ENCODE results near the gene TSC1. TPM values are rescaled to one million over a fixed set of nuclear protein-coding genes. Genes with fewer than 3 reads are reported as not detected.

The TSC1 gene
- total and polyA plus RNA-seq, 9 donors = 18.9 to 49.1 (median 40.5) TPM

DNA sequence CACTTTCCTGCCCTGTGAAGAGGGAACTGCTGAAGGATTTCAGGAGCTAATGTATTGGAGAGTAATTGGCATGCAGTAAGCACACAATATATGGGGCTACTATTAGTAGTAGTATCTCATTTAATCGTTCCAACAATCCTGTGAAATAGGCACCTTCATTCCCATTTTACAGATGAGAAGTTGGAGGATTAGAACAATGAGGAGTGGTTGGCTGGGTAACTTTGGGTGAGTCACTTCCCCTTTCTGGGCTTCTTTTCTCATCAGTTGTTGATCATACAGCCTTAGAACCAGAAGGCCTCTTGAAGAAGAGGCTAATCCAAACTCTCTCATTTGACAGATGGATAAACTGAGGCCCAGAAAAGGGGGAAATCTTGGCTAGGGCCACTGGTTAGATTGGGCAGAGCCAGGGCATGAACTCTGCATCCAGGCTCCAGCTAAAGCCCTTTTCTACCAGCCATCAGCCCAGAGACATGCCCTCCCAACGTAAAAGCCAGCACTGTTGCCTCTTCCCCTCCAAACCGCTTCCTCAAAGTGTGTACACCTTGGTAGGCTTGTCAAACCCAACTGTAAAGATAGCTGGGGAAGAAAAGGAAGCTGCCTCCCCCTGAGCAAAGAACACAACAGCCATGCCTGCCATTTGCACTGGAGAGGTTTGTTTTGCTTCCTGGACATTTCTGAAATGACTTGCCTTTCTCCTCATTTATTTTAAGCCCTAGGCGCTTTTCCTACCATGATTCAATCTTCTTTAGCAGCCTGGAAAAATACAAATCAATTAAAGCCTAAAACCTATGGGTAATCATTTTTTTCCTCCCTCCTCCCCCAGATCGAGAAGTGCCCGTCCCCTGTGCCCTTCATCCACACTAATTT lies 64.7 kb downstream of the TSC1 start:
- no peaks in the 10 kb centered on the region for H3K36me3 ChIP-seq
- 87 to 92% (median 89%) methylated on average over 6 of the region's 6 CpGs for WGBS, 3 donors
- H3K4me3 ChIP-seq = no peak overlapping the region
- TF ChIP-seq EP300 (IDR thresholded peaks at IDR 0.05) = no peak
- TF ChIP-seq POLR2A (IDR thresholded peaks at IDR 0.05) = no peak
- TF ChIP-seq, protein P1, sequence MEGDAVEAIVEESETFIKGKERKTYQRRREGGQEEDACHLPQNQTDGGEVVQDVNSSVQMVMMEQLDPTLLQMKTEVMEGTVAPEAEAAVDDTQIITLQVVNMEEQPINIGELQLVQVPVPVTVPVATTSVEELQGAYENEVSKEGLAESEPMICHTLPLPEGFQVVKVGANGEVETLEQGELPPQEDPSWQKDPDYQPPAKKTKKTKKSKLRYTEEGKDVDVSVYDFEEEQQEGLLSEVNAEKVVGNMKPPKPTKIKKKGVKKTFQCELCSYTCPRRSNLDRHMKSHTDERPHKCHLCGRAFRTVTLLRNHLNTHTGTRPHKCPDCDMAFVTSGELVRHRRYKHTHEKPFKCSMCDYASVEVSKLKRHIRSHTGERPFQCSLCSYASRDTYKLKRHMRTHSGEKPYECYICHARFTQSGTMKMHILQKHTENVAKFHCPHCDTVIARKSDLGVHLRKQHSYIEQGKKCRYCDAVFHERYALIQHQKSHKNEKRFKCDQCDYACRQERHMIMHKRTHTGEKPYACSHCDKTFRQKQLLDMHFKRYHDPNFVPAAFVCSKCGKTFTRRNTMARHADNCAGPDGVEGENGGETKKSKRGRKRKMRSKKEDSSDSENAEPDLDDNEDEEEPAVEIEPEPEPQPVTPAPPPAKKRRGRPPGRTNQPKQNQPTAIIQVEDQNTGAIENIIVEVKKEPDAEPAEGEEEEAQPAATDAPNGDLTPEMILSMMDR (IDR thresholded peaks at IDR 0.05) = no peak
- no peaks in the 10 kb centered on the region for H3K27me3 ChIP-seq
- peaks cover 4% of the 10 kb centered on the region for H3K4me1 ChIP-seq (ENCODE audit: insufficient read depth)
- no peaks in the 10 kb centered on the region for H3K9me3 ChIP-seq
- intact Hi-C loops (cut with DNase I) = no loop called here
- peak overlapping the region in 1 of 2 donors; percentile 27 for H3K27ac ChIP-seq
- DNase-seq = no peak

DNA sequence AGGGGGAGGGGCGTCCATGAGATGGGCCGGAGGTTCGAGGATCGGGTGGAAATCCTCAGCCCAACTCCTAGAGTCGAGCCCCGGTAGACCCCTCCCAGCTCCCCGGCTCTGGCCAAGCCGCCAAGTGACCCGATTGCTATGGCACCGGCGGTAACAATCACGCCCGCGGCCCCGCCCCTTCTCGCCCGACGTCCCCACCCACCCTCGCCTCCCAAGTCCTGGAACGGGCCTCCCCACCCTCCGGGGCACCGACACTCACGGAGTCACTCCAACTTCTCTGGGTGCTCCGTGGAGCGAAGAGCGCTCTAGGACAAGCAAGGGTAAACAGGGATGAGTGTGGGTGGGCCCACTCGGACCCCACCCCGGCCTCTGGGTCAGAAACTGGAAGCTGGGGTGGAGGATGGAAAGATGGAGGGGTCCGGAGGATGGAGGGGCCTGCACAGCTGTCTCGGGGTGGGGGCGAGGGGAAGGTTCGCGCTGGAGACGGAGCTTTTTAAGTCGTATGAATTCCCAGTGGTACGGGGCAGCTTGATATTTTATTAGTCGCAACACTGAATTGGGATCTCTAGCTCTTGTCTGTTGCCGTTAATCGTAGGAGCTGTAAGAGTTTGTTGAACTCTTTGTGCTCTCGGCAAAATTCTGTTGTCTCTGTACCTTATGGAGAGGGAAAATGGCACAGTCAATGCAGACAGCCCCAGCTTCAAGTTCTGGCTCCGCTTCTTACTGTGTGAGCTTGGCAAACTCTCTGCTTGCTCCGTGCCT lies 65.5 kb downstream of the TSC1 start, which contains the start of gene SPACA9:
Gene SPACA9 (plus strand): TSS at position 204 of the 762 bp plus-strand sequence. CDS start 5,050 bp downstream, outside the sequence.
- 3 to 4% (median 4%) methylated on average over 42 of the region's 42 CpGs for WGBS, 3 donors
- peak within 1 kb of the TSS; percentile 27 to 36 for H3K27ac ChIP-seq
- no peaks in the 10 kb centered on the region for H3K9me3 ChIP-seq

DNA sequence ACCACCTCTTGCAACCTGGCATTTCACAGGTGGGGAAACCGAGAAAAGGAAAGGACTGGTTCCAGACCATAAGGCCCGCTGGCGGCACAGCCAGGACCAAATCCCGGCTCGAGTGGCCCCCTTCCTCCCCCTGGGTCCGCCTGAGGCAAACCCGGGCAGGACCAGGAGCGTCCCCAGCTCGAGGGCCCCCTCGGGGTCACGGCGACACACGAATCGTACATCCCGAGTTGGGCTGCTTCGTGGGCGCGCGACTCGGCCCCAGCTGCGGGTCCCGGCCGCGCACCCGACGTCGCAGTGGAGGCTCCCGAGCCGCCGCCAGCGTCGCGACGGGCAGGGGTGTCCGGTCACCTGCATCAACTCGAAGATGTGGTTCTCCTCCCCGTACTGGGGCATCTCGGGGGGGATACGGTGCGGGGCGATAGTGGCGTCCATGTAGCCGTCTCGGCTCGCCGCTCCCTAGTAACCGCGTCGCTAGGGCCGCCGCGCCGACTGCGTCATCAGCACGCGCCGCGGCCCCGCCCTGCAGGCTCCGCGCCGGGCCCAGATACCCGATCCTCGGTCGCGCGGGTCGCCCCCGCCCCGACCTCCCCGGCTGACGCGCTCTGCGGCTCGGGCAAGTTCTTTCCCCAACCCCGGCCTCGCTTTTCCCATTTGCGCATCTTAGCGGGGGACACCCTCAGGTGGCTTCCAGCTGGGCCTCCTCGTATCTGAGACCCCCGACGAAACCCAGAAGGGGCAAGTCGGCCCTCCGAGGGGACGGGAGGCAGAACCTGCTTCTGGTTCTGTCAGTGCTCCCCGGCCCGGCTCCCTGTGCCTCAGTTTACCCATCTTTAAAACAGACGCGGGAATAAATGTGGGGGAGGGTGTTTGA lies 66.4 kb downstream of the TSC1 start, which contains the start of gene AK8:
Gene AK8 (minus strand): TSS at position 461 of the 871 bp plus-strand sequence. CDS start 29 bp downstream, at position 432.
- Histone ChIP-seq H3K9me3 (no peaks in the 10 kb centered on the region), H3K4me3 (peak within 1 kb of the TSS; percentile 78), H3K27ac (peak within 1 kb of the TSS; percentile 27 to 36), H3K36me3 (no peaks in the 10 kb centered on the region), H3K4me1 (ENCODE audit: insufficient read depth) (peaks cover 4% of the 10 kb centered on the region), H3K27me3 (no peaks in the 10 kb centered on the region)
- DNase-seq = peak; percentile 67 to 89 (median 78)
- TF ChIP-seq POLR2A (IDR thresholded peaks at IDR 0.05) (peak; percentile 46), EP300 (IDR thresholded peaks at IDR 0.05) (no peak)
- TF ChIP-seq, protein P1 (IDR thresholded peaks at IDR 0.05) = no peak
- 0 to 2% (median 1%) methylated on average over 53 to 89 of the region's 89 CpGs for WGBS, 3 donors
- intact Hi-C loops (cut with DNase I) = no loop called here

More for the DNA sequence above, 65.5 kb downstream of the TSC1 start, which contains the start of gene SPACA9:
- Histone ChIP-seq H3K4me3 (peak within 1 kb of the TSS; percentile 78), H3K4me1 (ENCODE audit: insufficient read depth) (peaks cover 4% of the 10 kb centered on the region), H3K36me3 (no peaks in the 10 kb centered on the region), H3K27me3 (no peaks in the 10 kb centered on the region)
- intact Hi-C loops (cut with DNase I) = no loop called here
- DNase-seq = peak; percentile 73 to 84 (median 76)
- TF ChIP-seq, protein P1 (IDR thresholded peaks at IDR 0.05) = no peak

DNA sequence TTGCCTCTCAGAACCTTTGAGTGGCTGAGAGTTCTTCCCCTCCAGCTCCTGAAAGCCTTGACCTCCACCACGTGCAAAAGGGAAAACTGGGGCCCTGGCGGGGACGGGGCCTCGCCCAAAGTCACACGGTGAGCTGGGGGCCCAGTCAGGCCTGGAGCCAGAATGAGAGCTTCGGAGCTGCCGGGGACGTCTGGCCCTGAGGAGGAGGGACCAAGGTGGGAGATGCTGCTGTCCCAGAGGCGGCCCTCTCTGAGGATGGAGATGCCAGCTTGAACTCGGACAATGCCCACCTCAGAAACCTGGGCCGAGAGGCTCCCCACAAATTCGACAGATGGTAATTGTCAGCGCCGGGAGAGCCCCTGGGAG lies 67.0 kb downstream of the TSC1 start:
- Histone ChIP-seq H3K36me3 (no peaks in the 10 kb centered on the region), H3K4me1 (ENCODE audit: insufficient read depth) (peaks cover 4% of the 10 kb centered on the region), H3K4me3 (peak overlapping the region; percentile 78), H3K9me3 (no peaks in the 10 kb centered on the region), H3K27me3 (no peaks in the 10 kb centered on the region), H3K27ac (no peak overlapping the region)
- TF ChIP-seq POLR2A (IDR thresholded peaks at IDR 0.05) = no peak
- TF ChIP-seq, protein P1 (IDR thresholded peaks at IDR 0.05) = no peak
- DNase-seq = peak in 1 of 5 donors; percentile 31
- intact Hi-C loops (cut with DNase I) = no loop called here
- WGBS, 3 donors = 27 to 50% (median 32%) methylated on average over 14 of the region's 14 CpGs
